NCI-H2227 (cell line): Measurements from ENCODE around the gene JAKMIP3.

Experiments used
- DNase-seq: peaks from one replicate; lab custom pipeline; 2025; ENCODE audit not compliant: unreplicated experiment; lab: John Stamatoyannopoulos, UW

The JAKMIP3 gene

DNA sequence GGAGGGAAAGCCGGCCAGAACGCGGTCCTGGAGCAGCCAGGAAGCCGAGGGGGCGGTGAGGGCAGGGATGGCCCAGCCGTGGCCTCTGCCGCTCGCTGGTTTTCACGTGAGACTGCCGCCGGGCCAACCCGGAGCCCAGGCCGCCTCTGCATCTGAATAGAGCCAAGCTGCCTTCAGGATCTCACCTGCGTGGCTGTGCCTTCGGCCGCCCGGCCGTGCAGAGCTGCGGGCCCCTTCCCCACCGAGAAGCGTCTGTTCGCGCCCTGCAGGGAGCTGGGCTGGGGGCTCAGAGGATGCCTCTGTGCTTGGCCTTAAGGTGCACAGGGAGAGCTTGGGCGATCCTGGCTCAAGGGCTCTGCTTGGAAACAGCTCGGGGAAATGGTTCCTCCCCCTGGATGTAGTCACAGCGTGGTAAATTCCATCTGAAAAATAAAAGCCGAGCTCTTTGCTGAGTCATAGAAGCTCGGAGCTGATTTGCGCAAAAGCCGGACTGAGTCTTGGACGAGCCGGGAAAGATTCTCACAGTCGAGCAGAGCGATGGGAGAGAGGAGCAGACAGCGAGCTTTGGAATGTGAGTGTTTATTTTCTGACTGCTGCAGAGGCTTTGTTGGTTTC is at the start of gene JAKMIP3:
TSS of gene JAKMIP3 (plus strand) at position 456 of the 615 bp plus-strand sequence. CDS start 38,863 bp downstream, outside the sequence.
- peak; percentile 65 for DNase-seq

DNA sequence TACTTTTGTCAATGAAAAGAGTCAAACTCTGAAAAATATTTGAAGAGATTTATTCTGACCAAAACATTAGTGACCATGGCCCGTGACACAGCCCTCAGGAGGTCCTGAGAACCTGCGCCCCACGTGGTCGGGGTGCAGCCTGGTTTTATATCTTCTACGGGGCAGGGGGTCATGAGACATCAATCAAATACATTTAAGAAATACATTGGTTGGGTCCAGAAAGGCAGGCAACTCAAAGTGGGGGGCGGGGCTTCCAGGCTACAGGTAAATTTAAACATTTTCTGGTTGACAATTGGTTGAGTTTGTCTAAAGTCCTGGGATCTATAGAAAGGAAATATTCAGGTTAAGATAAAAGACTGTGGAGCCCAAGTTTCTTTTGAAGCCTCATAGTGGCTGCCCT is 49.2 kb upstream of the JAKMIP3 start:
- DNase-seq, result no peak

DNA sequence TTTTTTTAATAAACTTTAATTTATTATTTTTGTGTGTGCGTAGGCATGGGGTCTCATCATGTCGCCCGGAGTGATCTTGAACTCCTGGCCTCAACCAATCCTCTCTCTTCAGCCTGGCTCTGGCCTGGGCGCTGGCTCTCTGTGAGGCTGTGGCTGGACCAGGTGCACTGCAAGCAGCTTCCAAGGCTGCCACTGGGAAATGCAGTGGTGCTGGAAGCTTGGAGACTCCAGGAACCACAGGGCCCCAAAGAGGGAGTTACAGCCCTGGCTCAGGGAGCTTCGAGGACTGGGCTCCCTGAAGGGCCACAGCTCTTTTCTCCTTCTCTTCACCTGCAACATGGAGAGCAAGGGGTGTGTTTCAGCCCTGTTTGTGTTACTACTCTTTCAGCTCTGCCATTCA is 47.3 kb upstream of the JAKMIP3 start:
- DNase-seq, result no peak

DNA sequence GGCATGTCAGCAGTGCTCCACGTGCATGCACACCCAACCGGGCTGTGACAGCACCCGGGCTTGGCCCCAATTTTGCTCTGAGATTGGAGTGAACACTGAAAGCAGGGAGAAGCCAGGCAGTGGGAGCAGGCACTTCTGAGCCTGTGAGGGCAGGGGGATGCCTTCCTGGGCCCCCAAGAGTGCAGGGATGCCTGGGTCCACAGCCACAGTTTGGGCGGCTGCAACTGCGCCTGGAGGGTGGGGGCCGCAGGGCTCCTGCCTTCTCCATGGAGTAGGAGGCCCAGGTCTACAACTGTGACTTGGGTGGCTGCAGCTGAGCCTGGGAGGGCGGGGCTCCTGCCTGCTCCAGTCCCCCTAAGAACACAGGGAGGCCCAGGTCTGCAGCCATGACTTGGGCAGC is 46.4 kb upstream of the JAKMIP3 start:
- no peak for DNase-seq

DNA sequence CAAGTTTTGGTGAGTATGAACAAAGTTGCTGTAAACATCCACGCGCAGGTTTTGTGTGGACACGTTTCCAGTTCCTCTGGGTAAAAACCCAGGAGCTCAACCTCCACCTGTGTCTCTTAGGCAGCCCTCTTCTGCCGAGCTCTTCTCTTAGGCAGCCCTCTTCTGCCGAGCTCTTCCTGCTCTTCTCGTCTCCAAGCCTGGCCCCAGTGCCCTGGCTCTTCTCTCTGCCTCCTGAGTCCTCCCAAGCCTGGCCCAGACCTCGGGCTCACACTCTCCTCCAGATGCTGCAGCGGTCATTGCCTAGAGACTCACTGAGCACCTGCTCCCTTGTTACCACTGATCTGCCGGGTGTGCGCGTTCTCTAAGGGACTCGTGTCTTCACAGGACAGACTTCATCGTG is 45.3 kb upstream of the JAKMIP3 start:
- DNase-seq, result no peak

DNA sequence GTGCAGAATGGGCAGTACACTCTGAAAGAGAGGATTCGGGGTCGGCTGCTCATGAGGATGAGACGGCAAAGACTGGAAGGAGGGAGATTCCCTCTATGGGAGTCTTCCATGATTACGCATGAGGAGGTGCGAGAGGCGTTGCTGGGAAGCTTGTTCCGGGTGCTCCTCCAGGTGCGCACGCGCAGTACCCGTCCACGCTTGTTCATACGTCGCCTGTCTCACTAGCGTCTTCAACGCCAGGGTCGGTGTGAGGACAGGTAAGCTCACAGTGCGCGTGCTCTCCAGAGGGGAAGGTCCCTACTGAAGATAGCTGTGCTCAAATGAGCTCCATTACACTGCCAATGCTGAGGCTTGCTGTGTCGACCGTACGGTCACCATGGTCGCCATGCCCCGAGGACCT is 44.7 kb upstream of the JAKMIP3 start:
- no peak for DNase-seq

DNA sequence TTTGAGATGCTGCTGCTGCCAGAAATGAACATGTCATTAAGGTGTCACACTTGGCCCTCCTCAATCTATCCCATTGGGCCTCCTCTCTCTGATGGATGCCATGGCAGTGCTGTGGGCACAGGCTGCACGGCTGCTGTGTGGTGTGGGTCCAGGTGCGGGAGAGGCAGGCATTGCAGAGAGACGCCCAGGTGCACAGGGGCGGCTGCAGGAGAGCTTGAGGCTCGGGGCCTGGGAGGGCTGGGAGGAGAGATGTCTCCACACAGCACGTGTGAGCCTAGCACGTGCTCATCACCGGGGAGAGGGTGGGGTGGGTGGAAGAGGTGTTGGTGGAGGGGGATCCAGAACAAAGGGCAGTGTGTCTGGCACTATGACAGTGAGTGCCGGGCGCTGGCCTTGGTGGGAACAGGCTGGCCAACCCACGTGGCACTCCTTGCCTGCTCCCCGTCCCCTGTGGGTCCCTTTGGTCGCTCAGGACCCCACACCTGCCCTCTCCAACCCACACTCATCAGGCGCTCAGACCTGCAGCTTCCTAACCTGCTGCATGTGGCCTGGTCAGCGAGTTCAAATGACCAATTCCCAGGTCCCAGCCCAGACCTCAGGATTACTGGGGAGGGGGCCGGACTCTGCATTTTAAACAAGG is 44.1 kb upstream of the JAKMIP3 start:
- DNase-seq, result no peak

DNA sequence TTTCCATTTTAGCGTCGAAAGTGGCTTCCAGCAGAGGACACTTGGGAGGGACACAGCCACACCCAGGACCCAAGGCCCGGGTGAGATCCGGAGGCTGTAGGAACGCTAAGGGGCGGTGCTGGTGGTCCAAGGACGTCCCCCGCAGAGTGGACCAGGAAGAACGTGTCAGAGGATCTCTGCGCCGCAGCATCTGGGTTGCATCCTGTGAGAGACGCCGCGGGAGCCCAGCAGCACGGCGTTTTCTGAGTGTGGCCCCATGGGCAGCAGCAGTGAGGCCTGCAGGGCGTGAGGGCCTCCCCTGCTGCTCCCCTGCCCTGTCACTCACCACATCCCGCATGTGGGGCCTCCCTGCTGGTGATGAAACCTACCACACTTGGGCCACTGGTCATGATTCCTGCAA is 43.5 kb upstream of the JAKMIP3 start:
- DNase-seq, result no peak

DNA sequence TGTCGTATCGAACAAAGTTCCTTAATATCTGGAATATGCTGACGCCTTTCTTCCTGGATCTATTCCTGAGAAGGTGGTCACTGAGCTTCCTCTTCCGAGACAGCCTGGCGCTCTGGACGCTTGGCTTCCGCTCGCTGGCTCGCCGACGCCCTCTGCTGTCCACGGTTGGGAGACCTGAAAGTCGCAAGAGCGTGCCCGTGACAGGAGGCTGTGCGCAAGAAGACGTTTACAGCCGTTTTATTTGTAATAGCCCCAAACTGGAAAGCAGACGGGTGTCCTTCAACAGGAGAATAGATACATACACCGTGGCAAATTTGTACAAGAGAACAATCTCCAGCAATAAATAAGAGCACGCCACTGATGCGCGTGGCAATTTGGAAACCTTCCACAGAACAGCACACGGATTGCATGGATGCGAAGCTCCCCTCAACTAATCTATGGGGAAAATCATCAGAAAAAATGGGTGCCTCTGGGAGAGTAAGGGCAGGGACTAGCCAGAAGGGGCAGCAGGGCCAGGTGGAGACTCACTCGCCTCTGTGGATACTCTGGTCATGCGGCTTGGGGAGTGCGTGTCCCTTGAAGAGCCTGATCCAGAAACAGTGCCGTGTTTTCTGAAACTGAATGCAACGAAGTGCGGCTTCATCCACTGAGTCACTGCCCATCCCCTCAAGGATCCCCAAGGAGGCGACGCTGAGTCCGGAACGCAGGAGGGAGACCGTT is 42.5 kb upstream of the JAKMIP3 start:
- peak; percentile 80 for DNase-seq

DNA sequence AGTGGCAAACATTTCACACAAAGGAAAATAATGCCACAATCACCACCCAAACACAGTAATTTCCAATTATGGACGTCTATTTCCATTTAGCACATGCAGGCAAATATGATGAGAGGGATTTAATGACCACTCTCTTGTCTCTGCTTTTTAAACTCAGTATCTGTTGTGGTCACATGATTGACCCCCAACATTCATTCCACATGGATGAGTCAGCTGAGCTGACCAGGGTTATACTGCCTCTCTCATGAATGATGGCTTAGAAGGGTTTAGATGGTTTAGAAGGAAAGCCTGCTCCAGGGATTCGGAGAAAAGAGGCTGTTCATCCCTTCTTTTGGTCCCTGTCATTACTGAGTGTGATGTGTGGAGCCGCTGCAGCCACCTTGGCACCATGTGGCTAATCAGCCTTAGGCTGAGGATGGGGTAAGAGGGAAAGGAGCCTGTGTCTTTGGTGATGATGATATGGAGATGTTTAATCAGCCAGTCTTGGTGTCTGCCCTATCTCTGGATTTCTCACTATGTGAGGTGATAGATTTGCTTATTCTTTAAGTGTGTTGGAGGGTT is 38.2 kb upstream of the JAKMIP3 start:
- no peak for DNase-seq

DNA sequence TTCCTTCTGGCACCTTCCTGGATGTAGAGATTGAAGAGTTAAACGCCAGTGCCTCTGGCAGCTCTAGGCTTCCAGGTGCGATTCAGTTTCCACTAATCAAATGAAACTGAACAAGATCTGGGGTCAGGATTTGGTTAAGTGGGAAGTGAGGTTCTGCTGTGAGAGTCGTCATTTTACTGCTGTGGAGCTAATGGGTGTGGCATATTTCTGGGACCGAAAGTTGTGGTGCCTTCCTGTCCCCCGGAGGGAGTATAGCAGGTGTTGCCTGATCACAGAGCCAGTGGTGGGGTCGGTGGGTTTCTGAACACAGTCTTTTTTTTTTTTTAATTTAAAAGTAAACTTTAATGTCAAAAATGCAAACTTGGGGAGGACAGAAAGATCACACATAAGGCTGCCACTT is 37.0 kb upstream of the JAKMIP3 start:
- DNase-seq, result no peak

DNA sequence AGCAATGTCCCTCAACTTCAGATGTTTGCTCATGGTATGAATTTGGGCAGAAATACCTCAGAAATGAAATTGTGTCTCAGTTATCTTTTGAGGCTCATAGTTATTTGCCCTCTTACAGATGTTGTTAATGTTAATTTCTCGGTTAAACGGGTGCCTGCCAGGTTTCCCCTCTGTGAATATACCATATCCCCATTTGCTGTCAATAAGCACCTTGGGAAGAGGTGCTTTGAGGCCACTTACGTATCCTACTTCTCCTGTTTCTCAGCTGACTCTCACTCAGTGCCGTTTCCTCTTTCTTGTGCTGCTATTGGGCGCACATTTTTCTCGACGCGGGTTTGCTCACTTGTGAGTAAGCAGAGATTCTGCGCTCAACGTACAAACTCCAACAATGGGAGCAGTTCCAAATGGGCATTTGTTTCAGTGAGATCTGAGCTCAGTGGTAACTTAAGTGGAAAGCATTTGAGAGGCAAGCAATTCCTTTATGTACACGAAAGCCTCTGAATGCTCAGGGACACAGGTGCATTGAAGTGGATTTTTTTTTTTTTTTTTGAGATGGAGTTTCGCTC is 34.8 kb upstream of the JAKMIP3 start:
- DNase-seq, result peak; percentile 33

DNA sequence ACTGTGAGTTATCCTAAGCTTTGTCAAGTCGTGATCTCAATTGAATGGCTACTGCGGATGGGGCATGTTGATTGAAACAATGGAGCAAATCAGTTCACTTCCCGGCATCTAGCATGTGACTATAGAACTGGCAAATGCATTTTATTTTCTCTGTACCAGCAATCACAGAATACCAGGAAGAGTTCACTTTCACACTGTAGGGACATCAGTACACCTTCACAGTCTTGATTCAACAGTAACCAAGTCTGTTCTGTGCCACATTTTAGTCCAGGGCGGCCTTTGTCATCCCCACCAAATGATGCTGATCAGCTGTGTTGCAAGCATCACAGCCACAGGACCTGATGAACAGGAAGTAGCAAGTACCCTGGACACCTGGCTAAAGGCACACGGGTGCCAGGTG is 32.1 kb upstream of the JAKMIP3 start:
- DNase-seq, result no peak

DNA sequence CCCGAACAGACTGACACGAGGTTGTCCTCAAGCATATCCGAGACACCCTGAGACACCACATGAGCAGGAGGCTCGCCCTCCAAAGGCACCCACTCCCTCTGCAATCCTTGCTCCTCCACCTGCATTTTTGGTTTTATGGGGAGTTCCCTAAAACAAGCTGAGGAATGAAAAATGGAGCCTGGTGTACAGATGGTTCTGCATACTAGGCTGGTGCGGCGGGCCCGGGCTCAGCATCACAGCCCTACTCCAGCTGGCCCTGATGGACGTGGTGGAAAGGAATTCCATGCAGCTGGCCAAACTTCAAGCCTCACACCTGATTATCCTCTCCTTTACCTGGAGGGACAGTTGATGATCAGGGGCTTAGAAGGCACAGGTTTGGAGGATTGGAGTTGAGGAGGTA is 30.3 kb upstream of the JAKMIP3 start:
- no peak for DNase-seq

DNA sequence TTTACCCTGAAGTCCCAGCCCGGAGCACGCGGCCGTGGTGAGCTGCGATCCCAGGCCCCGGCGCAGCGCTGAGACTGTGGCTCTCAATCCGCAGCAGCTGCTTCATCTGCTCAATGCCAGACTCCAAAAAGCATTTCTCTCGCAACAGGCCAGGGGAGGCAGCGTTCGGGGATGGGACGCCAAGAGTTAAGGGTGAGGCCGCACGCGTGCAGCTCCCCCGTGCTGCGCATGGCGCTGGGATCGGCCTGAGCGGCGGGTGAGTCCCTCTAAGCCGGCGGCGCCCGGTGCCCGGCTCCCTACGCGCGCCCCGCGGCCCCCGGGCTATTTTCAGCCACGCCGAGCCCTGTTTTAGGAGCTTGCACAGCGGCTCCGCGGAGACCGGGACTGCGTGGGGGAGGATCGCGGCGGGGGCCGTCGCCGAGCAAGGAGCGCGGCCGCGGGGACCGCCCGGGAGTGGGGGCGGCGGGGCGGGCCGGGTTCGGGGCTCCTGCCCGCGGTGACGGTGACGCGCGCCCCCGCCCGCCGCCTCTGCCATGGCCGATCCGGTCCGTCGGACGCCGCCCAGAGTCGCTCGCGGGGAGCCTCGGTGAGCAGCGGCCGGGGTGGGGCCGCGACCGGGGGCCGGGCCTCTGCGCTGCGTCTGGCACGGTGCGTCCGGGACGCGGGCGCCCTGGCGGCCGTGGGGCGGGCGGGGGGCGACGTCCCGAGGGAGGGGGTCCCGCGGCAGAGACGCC is 29.4 kb upstream of the JAKMIP3 start:
- DNase-seq, result peak; percentile 55

DNA sequence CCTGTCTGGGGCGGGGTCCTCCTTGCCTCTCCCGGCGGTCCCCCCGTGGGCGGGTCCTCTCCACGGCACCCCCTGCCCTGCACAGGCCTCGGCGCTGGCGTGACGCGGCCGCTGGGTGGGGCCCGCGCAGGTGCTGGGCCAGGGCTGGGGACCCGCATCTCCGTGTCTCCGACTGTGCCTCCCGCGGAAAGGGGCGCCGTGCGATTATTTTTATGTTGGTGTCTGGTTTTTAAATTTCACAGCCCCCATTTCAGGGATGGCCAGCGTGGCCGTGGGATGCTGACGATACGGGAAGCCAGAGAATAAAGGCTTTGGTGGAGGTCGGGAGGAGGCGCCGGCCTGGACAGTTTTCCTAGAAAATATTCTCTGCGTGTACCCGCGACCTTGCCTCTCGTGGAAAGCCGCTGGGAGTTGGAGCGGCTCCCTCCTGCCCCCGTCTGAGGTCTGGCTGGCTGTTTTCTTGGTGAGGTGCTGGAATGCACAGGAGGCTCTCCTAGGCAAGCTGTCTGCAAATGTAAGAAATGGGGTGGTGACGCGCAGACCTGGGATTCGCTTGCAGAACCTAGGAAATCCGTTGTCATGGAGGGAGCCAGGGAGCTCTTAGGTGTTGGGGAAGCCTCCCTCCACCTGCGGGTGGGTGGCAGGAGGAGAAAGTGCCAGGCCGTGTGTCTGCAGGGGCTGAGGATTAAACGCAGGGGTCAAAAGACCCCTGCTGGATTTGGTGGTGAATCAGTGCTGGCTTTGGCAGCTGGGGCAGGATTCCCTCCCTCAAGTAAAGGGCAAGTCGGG is 28.7 kb upstream of the JAKMIP3 start:
- DNase-seq, result peak; percentile 55

DNA sequence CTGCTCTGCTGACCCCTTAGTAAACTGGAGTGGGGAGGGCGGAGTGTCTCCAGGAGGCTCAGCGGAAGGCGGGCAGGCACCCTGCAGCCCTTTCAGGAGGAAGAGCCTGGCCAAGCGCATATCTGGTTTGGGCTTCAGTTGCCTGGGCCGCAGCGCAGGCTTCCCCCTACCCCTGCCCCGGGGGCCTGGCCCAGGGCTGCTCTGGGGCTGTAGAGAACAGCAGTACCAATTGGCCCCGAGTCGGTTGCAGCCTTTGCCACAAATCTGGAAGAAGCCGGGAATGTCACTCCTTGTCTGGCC is 28.1 kb upstream of the JAKMIP3 start:
- peak; percentile 31 for DNase-seq

DNA sequence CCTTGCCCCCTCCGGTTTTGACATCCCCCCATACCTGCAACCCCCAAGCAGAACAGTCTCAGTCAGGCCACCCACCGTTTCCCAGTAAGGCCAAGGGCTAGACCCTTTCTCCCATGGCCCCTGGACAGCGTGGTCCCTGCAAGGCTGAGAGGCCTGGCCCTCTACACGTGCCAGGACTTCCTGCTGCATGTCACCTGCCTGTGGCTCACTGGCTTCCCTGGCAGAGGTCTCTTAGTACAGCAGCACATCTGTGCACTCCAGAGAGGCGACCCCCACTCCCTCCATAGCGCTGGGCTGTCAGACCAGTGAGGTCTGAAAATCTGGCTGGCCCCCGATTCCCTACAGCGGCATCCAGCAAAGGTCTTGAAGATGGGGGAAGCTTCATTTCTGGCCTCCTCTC is 26.4 kb upstream of the JAKMIP3 start:
- no peak for DNase-seq

DNA sequence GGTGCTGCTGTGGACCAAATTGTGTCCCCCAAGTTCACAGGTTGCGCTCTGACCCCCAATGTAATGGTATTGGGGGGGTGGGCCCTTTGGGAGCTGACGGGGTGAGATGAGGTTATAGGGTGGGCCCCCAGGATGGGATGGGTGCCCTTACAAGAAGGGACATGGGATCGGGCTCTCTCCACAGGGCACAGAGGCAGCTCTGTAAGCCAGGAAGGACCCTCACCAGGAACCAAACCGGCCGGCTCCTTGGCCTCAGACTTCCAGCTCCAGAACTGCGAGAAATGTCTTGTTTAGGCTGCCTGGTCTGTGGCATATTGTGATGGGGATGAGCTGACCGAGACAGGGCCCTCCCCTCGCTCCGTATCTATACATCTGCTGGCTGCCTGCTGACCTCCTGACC is 25.7 kb upstream of the JAKMIP3 start:
- no peak for DNase-seq

DNA sequence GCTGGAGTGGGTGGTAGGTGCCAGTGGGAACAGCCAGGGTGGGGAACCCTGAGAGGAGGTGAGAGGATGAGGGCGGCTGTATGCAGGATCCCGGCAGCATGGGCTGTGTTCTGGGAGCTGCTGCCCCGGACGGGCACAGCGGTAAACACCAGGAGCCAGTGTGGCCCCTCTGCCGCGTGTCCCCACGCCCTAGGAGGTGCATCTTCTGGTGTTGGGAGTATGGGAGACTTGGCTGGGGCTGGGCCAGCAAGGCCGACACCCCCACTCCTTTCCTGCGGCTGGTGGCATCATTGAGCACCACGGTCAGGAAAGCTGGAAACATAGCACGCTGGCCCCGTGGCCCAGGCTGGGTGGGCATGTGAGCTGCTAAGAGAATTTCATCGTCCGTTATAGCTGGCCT is 24.4 kb upstream of the JAKMIP3 start:
- DNase-seq, result no peak
